RWPE2 (cell line): ENCODE measurements around the gene SFTPB.

Source experiments
- ATAC-seq: fragments of 200-7000 bp; cut with Tn5 transposase; 3 replicates; pipeline ENCODE4 v1.9.1; 2021; ENCODE audit warnings: low read depth
- DNase-seq: peaks from one replicate; pipeline ENCODE4 v3.0.0-alpha.2; 2020; ENCODE audit warnings: low spot score
- H3K27ac ChIP-seq: fragments of 450-650 bp; 2 replicates; pipeline ENCODE4 v1.5.1; 2017; ENCODE audit warnings: mild to moderate bottlenecking; ENCODE audit not compliant: poor library complexity, severe bottlenecking
- H3K27me3 ChIP-seq: fragments of 250-450 bp; sonication (Bioruptor Pico); 2 replicates; pipeline ENCODE4 v1.5.1; 2021; ENCODE audit warnings: mild to moderate bottlenecking, moderate library complexity; ENCODE audit not compliant: insufficient read depth, poor library complexity, severe bottlenecking
- H3K36me3 ChIP-seq: fragments of 250-450 bp; sonication (Bioruptor Pico); 2 replicates; pipeline ENCODE4 v1.5.1; 2020; ENCODE audit warnings: low read depth, mild to moderate bottlenecking, moderate library complexity
- H3K4me1 ChIP-seq: fragments of 250-450 bp; sonication (Bioruptor Pico); 2 replicates; pipeline ENCODE4 v1.5.1; 2021; ENCODE audit warnings: mild to moderate bottlenecking, moderate library complexity; ENCODE audit not compliant: insufficient read depth, poor library complexity, severe bottlenecking
- H3K4me3 ChIP-seq: fragments of 250-450 bp; sonication (Bioruptor Pico); 2 replicates; pipeline ENCODE4 v1.5.1; 2021; ENCODE audit warnings: mild to moderate bottlenecking, moderate library complexity; ENCODE audit not compliant: severe bottlenecking
- H3K9me3 ChIP-seq: fragments of 250-450 bp; sonication (Bioruptor Pico); 2 replicates; pipeline ENCODE4 v1.5.1; 2021; ENCODE audit warnings: mild to moderate bottlenecking, moderate library complexity; ENCODE audit not compliant: severe bottlenecking
- CTCF ChIP-seq: fragments of 450-650 bp; IDR thresholded peaks from one replicate; pipeline ENCODE4 v1.5.1; 2017; ENCODE audit warnings: mild to moderate bottlenecking, moderate library complexity; ENCODE audit not compliant: poor library complexity, severe bottlenecking

Gene SFTPB

GRCh38 chr2:85695691-85696668 lies 28.0 kb upstream of the SFTPB start:
- H3K4me1 ChIP-seq: no peaks in the 10 kb centered on the region
- H3K27me3 ChIP-seq: no peaks in the 10 kb centered on the region
- H3K4me3 ChIP-seq: no peak overlapping the region
- DNase-seq: no peak
- H3K9me3 ChIP-seq: no peaks in the 10 kb centered on the region
- no peak for ATAC-seq
- no peaks in the 10 kb centered on the region for H3K36me3 ChIP-seq
- no peak overlapping the region for H3K27ac ChIP-seq
- no peak for TF ChIP-seq CTCF

GRCh38 chr2:85695121-85695520 lies 27.1 kb upstream of the SFTPB start:
- no peaks in the 10 kb centered on the region for H3K4me1 ChIP-seq
- no peak for TF ChIP-seq CTCF
- no peak for ATAC-seq
- no peaks in the 10 kb centered on the region for H3K9me3 ChIP-seq
- H3K36me3 ChIP-seq: no peaks in the 10 kb centered on the region
- H3K27ac ChIP-seq: no peak overlapping the region
- H3K27me3 ChIP-seq: no peaks in the 10 kb centered on the region
- DNase-seq: no peak
- no peak overlapping the region for H3K4me3 ChIP-seq

- no peak within 1 kb of the TSS for H3K4me3 ChIP-seq
- DNase-seq: no peak
Observed at GRCh38 chr2:85694052-85695025, 26.3 kb upstream of the SFTPB start, which contains the start of gene GNLY. Gene GNLY (plus strand): TSS chr2:85694358. CDS start chr2:85694419, 61 bp downstream.

GRCh38 chr2:85692039-85692645 lies 24.1 kb upstream of the SFTPB start:
- no peaks in the 10 kb centered on the region for H3K4me1 ChIP-seq
- TF ChIP-seq CTCF: no peak
- H3K27me3 ChIP-seq: no peaks in the 10 kb centered on the region
- no peak for ATAC-seq
- H3K9me3 ChIP-seq: no peaks in the 10 kb centered on the region
- no peak overlapping the region for H3K4me3 ChIP-seq
- H3K27ac ChIP-seq: no peak overlapping the region
- DNase-seq: no peak
- no peaks in the 10 kb centered on the region for H3K36me3 ChIP-seq

More at GRCh38 chr2:85694052-85695025, 26.3 kb upstream of the SFTPB start, which contains the start of gene GNLY:
- Histone ChIP-seq H3K36me3 (no peaks in the 10 kb centered on the region), H3K27ac (no peak within 1 kb of the TSS), H3K27me3 (no peaks in the 10 kb centered on the region), H3K4me1 (no peaks in the 10 kb centered on the region), H3K9me3 (no peaks in the 10 kb centered on the region)
- ATAC-seq: no peak
- no peak for TF ChIP-seq CTCF
